ENCODE data around the gene CTNNA1. TPM values are rescaled to one million over a fixed set of nuclear protein-coding genes. Genes with fewer than 3 reads are reported as not detected.

Gene CTNNA1
- polyA plus RNA-seq, 1 experiment: 140 TPM

GRCh38 chr5:138819081-138819480, 65.9 kb downstream of the CTNNA1 start:
- no peak for DNase-seq (ENCODE audit: low read depth, low spot score)
- CTCF ChIA-PET: no interaction called here
- no peak overlapping the region for H3K27ac ChIP-seq (ENCODE audit: low read depth, low read length)
- POLR2A ChIA-PET: no interaction called here
- H3K4me3 ChIP-seq (ENCODE audit: low read depth, low read length): no peak overlapping the region
- no peak for TF ChIP-seq CTCF (IDR thresholded peaks at IDR 0.05; ENCODE audit: low read depth, low read length)
- no peaks in the 10 kb centered on the region; the same call in 1 of the 2 replicates for H3K9me3 ChIP-seq (ENCODE audit: control insufficient read depth, insufficient read depth, low read length)
- H3K27me3 ChIP-seq (ENCODE audit: control insufficient read depth, insufficient read depth, low read length): no peaks in the 10 kb centered on the region

GRCh38 chr5:138820695-138821094, 67.5 kb downstream of the CTNNA1 start:
- H3K27ac ChIP-seq (ENCODE audit: low read depth, low read length): no peak overlapping the region
- CTCF ChIA-PET: interaction anchor here (1.8 kb wide), 1 partner anchor 241 kb away, joined by 8 read pairs; no protein-coding TSS in a partner anchor
- POLR2A ChIA-PET: no interaction called here

GRCh38 chr5:138824516-138824915, 71.3 kb downstream of the CTNNA1 start:
- POLR2A ChIA-PET: no interaction called here

More at GRCh38 chr5:138820695-138821094, 67.5 kb downstream of the CTNNA1 start:
- Histone ChIP-seq H3K27me3 (ENCODE audit: control insufficient read depth, insufficient read depth, low read length) (no peaks in the 10 kb centered on the region), H3K9me3 (ENCODE audit: control insufficient read depth, insufficient read depth, low read length) (no peaks in the 10 kb centered on the region; the same call in 1 of the 2 replicates), H3K4me3 (ENCODE audit: low read depth, low read length) (no peak overlapping the region)
- TF ChIP-seq CTCF (IDR thresholded peaks at IDR 0.05; ENCODE audit: low read depth, low read length): no peak
- no peak for DNase-seq (ENCODE audit: low read depth, low spot score)

GRCh38 chr5:138824924-138825863, 72.0 kb downstream of the CTNNA1 start:
- H3K27ac ChIP-seq (ENCODE audit: low read depth, low read length): no peak overlapping the region
- DNase-seq (ENCODE audit: low read depth, low spot score): no peak
- POLR2A ChIA-PET: no interaction called here
- no peaks in the 10 kb centered on the region for H3K27me3 ChIP-seq (ENCODE audit: control insufficient read depth, insufficient read depth, low read length)
- CTCF ChIA-PET: interaction anchor here (0.6 to 2.5 kb wide), 37 partner anchors 8 to 513 kb away, joined by 3 to 22 read pairs (median 4); partner anchors contain the start of gene LRRTM2
- peak; percentile 67 for TF ChIP-seq CTCF (IDR thresholded peaks at IDR 0.05; ENCODE audit: low read depth, low read length)
- H3K9me3 ChIP-seq (ENCODE audit: control insufficient read depth, insufficient read depth, low read length): no peaks in the 10 kb centered on the region; the same call in 1 of the 2 replicates
- no peak overlapping the region for H3K4me3 ChIP-seq (ENCODE audit: low read depth, low read length)

More at GRCh38 chr5:138824516-138824915, 71.3 kb downstream of the CTNNA1 start:
- no peaks in the 10 kb centered on the region; the same call in 1 of the 2 replicates for H3K9me3 ChIP-seq (ENCODE audit: control insufficient read depth, insufficient read depth, low read length)
- DNase-seq (ENCODE audit: low read depth, low spot score): no peak
- TF ChIP-seq CTCF (IDR thresholded peaks at IDR 0.05; ENCODE audit: low read depth, low read length): no peak
- no peaks in the 10 kb centered on the region for H3K27me3 ChIP-seq (ENCODE audit: control insufficient read depth, insufficient read depth, low read length)
- H3K4me3 ChIP-seq (ENCODE audit: low read depth, low read length): no peak overlapping the region
- CTCF ChIA-PET: interaction anchor here (0.7 to 2.5 kb wide), 22 partner anchors 10 to 513 kb away, joined by 3 to 22 read pairs (median 5); partner anchors contain the start of gene LRRTM2
- H3K27ac ChIP-seq (ENCODE audit: low read depth, low read length): peak overlapping the region; percentile 23

- Histone ChIP-seq H3K27ac (ENCODE audit: low read depth, low read length) (no peak overlapping the region), H3K27me3 (ENCODE audit: control insufficient read depth, insufficient read depth, low read length) (no peaks in the 10 kb centered on the region), H3K9me3 (ENCODE audit: control insufficient read depth, insufficient read depth, low read length) (no peaks in the 10 kb centered on the region; the same call in 1 of the 2 replicates), H3K4me3 (ENCODE audit: low read depth, low read length) (no peak overlapping the region)
- TF ChIP-seq CTCF (IDR thresholded peaks at IDR 0.05; ENCODE audit: low read depth, low read length): no peak
- DNase-seq (ENCODE audit: low read depth, low spot score): no peak
- ChIA-PET POLR2A (no interaction called here), CTCF (interaction anchor here (0.5 kb wide), 1 partner anchor 68 kb away, joined by 3 read pairs; no protein-coding TSS in a partner anchor)
Measured at GRCh38 chr5:138828556-138828955, 75.3 kb downstream of the CTNNA1 start.
